ENCODE results near the gene HDLBP. TPM values are rescaled to one million over a fixed set of nuclear protein-coding genes. Genes with fewer than 3 reads are reported as not detected.

HDLBP gene
- total RNA-seq, 1 donor from 2014 or later: 839 TPM

DNA sequence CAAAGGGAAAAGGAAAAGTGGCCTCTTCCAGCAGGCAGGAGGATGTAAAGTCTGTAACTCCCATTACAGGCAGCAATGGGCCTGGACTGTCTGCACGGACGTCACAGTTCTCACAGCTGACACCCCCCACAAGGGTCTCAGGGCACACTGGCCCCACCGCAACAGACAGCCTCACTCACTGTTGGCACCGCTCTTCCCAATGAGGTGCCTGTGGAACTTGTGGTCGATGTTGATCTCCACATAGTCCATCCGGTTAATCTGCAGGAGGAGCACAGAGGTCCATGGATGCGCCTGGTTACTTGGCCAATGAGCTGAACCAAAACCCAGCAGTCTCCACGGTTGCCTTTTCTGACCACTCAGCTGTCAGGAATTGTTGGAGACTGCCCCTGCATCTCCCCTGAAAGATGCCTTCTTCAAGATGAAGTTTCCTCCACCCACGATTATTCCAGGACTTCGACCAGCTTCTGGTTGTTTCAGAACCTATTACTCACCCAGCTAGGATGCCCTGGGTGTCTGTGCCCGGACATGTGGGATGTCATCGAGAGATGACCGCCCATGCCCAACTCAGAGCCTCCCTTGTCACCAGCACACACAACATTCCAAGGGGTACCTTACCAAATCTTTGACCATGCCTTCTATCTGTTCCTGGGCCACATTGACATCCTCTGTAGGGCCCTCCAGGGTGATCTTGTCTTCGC, 62.5 kb downstream of the HDLBP start:
- Mint-ChIP-seq H3K4me3 (ENCODE audit: unreplicated experiment) (no peak overlapping the region), H3K4me1 (ENCODE audit: unreplicated experiment) (no peaks in the 10 kb centered on the region), H3K36me3 (ENCODE audit: unreplicated experiment) (peaks cover 61% of the 10 kb centered on the region), H3K27ac (ENCODE audit: unreplicated experiment) (no peak overlapping the region), H3K27me3 (ENCODE audit: unreplicated experiment) (no peaks in the 10 kb centered on the region), H3K9me3 (ENCODE audit: unreplicated experiment) (no peaks in the 10 kb centered on the region)
- no peak for TF ChIP-seq CTCF (IDR thresholded peaks at IDR 0.05)
- DNase-seq (ENCODE audit: extremely low spot score, unreplicated experiment): no peak

DNA sequence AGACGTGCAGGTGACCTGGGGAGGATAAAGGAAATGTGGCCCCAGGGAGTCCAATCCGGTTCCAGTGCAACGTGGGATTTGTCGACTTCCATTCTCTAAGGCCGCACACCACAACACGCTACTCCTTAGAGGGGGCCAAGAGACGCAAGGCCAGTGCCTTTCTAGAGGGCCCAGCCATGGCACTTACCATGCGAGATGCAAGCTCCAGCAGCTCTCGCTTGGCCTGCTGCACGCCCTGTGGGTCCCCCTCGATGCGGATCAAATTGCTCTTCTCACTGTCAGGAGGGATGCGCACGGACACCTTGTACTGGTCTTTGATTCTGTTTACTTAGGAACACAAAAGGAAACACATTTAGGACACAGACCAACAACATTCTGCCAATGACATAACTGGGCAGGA, 65.8 kb downstream of the HDLBP start:
- Mint-ChIP-seq H3K36me3 (ENCODE audit: unreplicated experiment) (peaks cover 63% of the 10 kb centered on the region), H3K4me1 (ENCODE audit: unreplicated experiment) (no peaks in the 10 kb centered on the region)
- no peak for DNase-seq (ENCODE audit: extremely low spot score, unreplicated experiment)

DNA sequence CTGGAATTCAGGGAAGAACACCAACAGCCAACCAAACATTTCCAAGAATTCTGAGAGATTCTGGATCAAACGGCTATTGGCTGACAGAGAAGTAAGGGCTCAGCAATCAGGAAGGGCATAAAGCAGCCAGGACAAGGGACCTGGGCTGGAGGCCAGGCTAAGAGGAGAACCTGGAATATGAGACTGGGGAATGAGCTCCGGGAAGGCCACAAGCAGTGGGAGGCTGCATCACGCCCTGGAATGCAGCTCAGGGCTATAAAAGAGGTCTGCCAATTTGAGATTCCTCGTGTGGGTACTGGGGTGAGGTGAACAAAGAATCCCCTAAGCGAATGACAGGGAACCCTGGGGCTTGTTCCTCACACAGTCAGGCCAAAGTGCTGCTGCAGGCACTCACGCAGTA, 66.6 kb downstream of the HDLBP start:
- Mint-ChIP-seq H3K36me3 (ENCODE audit: unreplicated experiment) (peaks cover 68% of the 10 kb centered on the region), H3K27ac (ENCODE audit: unreplicated experiment) (no peak overlapping the region), H3K27me3 (ENCODE audit: unreplicated experiment) (no peaks in the 10 kb centered on the region), H3K9me3 (ENCODE audit: unreplicated experiment) (no peaks in the 10 kb centered on the region), H3K4me3 (ENCODE audit: unreplicated experiment) (no peak overlapping the region), H3K4me1 (ENCODE audit: unreplicated experiment) (no peaks in the 10 kb centered on the region)
- no peak for TF ChIP-seq CTCF (IDR thresholded peaks at IDR 0.05)
- no peak for DNase-seq (ENCODE audit: extremely low spot score, unreplicated experiment)

More for the DNA sequence above, 65.8 kb downstream of the HDLBP start:
- Mint-ChIP-seq H3K27me3 (ENCODE audit: unreplicated experiment) (no peaks in the 10 kb centered on the region), H3K4me3 (ENCODE audit: unreplicated experiment) (no peak overlapping the region), H3K9me3 (ENCODE audit: unreplicated experiment) (no peaks in the 10 kb centered on the region), H3K27ac (ENCODE audit: unreplicated experiment) (no peak overlapping the region)
- TF ChIP-seq CTCF (IDR thresholded peaks at IDR 0.05): no peak

- DNase-seq (ENCODE audit: extremely low spot score, unreplicated experiment): no peak
- H3K27me3 Mint-ChIP-seq (ENCODE audit: unreplicated experiment): no peaks in the 10 kb centered on the region
- H3K27ac Mint-ChIP-seq (ENCODE audit: unreplicated experiment): no peak overlapping the region
- no peaks in the 10 kb centered on the region for H3K9me3 Mint-ChIP-seq (ENCODE audit: unreplicated experiment)
- no peak for TF ChIP-seq CTCF (IDR thresholded peaks at IDR 0.05)
- no peaks in the 10 kb centered on the region for H3K4me1 Mint-ChIP-seq (ENCODE audit: unreplicated experiment)
- peaks cover 69% of the 10 kb centered on the region for H3K36me3 Mint-ChIP-seq (ENCODE audit: unreplicated experiment)
- no peak overlapping the region for H3K4me3 Mint-ChIP-seq (ENCODE audit: unreplicated experiment)
Measured at GRCh38 chr2:241248289-241248688, 67.2 kb downstream of the HDLBP start.

GRCh38 chr2:241244368-241244767, 71.1 kb downstream of the HDLBP start:
- TF ChIP-seq CTCF (IDR thresholded peaks at IDR 0.05): no peak
- no peak for DNase-seq (ENCODE audit: extremely low spot score, unreplicated experiment)
- Mint-ChIP-seq H3K4me3 (ENCODE audit: unreplicated experiment) (no peak overlapping the region), H3K27me3 (ENCODE audit: unreplicated experiment) (no peaks in the 10 kb centered on the region), H3K36me3 (ENCODE audit: unreplicated experiment) (peaks cover 77% of the 10 kb centered on the region), H3K9me3 (ENCODE audit: unreplicated experiment) (no peaks in the 10 kb centered on the region), H3K4me1 (ENCODE audit: unreplicated experiment) (no peaks in the 10 kb centered on the region), H3K27ac (ENCODE audit: unreplicated experiment) (no peak overlapping the region)

All from osteocyte (in vitro differentiated cells).